Esophagus muscularis mucosa (tissue), 4 donors: ENCODE results near the gene CROCC2. TPM values are rescaled to one million over a fixed set of nuclear protein-coding genes. Genes with fewer than 3 reads are reported as not detected.

ENCODE experiments used
- DNase-seq: peaks from one replicate; pipeline ENCODE4 v3.0.0-alpha.2; 2017; ENCODE audit errors: extremely low spot score
- H3K27ac ChIP-seq, 4 donors: fragments of 200-600 bp; sonication (generic); replicated peaks in 1 of 4; 1 replicate in 3 of 4; 2 replicates in 1 of 4; pipeline ENCODE4 v1.5.1; 2016 to 2019; ENCODE audit warnings: mild to moderate bottlenecking in 1 of 4
- H3K27me3 ChIP-seq, 4 donors: fragments of 200-600 bp; sonication (generic); one replicate each; pipeline versions ENCODE4 v1.5.1 to v1.6.0; 2016 to 2019
- H3K36me3 ChIP-seq, 4 donors: fragments of 200-600 bp; sonication (generic); one replicate each; pipeline ENCODE4 v1.5.1; 2016 to 2019
- H3K4me1 ChIP-seq, 4 donors: fragments of 200-600 bp; sonication (generic); one replicate each; pipeline ENCODE4 v1.5.1; 2016 to 2019
- H3K4me3 ChIP-seq, 4 donors: fragments of 200-600 bp; sonication (generic); 1 replicate in 2 of 4; 2 replicates in 2 of 4; pipeline ENCODE4 v1.5.1; 2016 to 2019; ENCODE audit warnings: mild to moderate bottlenecking in 4 of 4, moderate library complexity in 1 of 4
- H3K9me3 ChIP-seq, 4 donors: fragments of 200-600 bp; sonication (generic); 1 replicate in 3 of 4; 2 replicates in 1 of 4; pipeline ENCODE4 v1.5.1; 2016 to 2019
- EP300 ChIP-seq: sonication (generic); formaldehyde crosslinking; IDR thresholded peaks from one replicate; pipeline ENCODE4 v1.6.1; 2017; ENCODE audit warnings: antibody characterized with exemption
- POLR2A ChIP-seq: fragments of 450-650 bp; IDR thresholded peaks from one replicate; pipeline ENCODE4 v1.6.1; 2017; ENCODE audit warnings: antibody characterized with exemption, moderate library complexity, mild to moderate bottlenecking, low read depth
- POLR2AphosphoS5 ChIP-seq, 2 donors: sonication (generic); formaldehyde crosslinking; IDR thresholded peaks; one replicate each; pipeline ENCODE4 v1.6.1; 2017; ENCODE audit warnings: antibody characterized with exemption in 2 of 2
- WGBS: methylation state at CpG from one replicate; pipeline ENCODE4 v1.1.5; 2018; 5-methylcytosine and 5-hydroxymethylcytosine counted together
- intact Hi-C: fragments of 100-400 bp; cut with DNase I; formaldehyde crosslinking; loops from one replicate; pipeline ENCODE4 v1.15.1; 2023
- total RNA-seq, 4 donors: library from RNA; depleted of rRNA; stranded (reverse); fragments of >200 nt; gene quantifications; one replicate each; pipeline versions ENCODE4 v1.1.0 to v1.2.1, GENCODE V29; 2016
- TF ChIP-seq, protein P1 (sequence below), 3 experiments: fragments of 200-600 bp in 2 of 3; fragments of 450-650 bp in 1 of 3; sonication (generic) in 2 of 3; IDR thresholded peaks; one replicate each; pipeline ENCODE4 v1.5.1; 2017 to 2019; ENCODE audit warnings: antibody characterized with exemption in 3 of 3, mild to moderate bottlenecking in 2 of 3, moderate library complexity in 1 of 3

CROCC2 gene
- total RNA-seq, 4 donors from 2014 or later = not detected

DNA sequence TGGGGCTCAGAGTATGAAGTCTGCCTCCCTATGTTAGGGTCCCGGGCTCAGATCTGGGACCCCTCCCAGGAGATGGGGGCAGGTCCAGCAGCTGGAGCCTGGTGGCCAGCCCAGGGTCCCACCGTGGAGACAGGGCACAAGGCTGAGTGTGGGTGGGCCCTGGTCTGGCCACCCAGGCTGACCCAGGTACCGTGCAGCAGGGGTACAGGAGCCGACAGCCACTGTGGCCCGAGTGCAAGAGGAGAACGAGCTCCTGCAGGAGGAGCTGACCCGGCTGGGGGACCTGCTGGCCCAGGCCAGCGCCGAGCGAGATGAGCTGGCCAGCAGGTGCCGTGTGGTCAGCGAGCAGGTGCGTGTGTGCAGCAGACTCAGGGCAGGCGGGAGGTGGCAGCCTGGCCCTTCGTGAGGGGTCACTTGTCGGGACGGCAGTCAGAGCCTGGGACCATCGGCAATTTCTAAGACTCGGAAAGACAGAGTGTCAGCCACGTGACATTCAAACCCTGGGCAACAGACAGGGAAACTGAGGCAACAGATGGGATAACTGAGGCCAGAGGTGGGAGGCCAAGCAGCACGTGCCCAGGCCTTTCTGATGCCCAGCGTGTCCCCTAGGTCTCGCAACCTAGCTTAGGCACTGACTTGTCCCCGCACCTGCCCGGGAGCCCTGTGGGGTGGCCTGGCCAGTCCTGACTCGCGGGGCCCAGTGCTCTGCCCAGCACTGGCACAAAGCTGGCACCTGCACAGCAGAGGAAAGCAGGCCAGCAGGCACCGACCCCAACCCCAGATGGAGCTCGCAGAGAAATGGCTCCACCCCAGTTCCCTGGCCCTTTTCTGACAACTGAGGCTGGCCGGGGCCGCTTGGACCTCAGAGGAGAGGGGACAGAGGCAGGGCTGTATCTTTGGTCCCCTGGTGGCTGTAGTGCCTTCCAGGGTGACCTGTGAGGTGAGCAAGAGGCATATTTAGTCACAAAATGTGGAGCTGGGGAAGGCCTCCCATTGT lies 13.9 kb downstream of the CROCC2 start:
- Histone ChIP-seq H3K4me3 (no peak overlapping the region), H3K27me3 (peaks cover 0 to 49% (median 3%) of the 10 kb centered on the region in 4 donors), H3K36me3 (no peaks in the 10 kb centered on the region), H3K4me1 (peaks cover 13 to 33% (median 20%) of the 10 kb centered on the region in 4 donors), H3K9me3 (no peaks in the 10 kb centered on the region), H3K27ac (no peak overlapping the region)
- WGBS = 87% methylated on average over 26 of the region's 31 CpGs
- no peak for DNase-seq
- intact Hi-C loops = no loop called here
- TF ChIP-seq POLR2A (no peak), EP300 (no peak), POLR2AphosphoS5 (IDR thresholded peaks at IDR 0.05) (no peak)

GRCh38 chr2:240920783-240921231 lies 14.7 kb downstream of the CROCC2 start:
- no peak for DNase-seq
- TF ChIP-seq POLR2A (no peak), POLR2AphosphoS5 (IDR thresholded peaks at IDR 0.05) (no peak), EP300 (no peak)
- TF ChIP-seq, protein P1, sequence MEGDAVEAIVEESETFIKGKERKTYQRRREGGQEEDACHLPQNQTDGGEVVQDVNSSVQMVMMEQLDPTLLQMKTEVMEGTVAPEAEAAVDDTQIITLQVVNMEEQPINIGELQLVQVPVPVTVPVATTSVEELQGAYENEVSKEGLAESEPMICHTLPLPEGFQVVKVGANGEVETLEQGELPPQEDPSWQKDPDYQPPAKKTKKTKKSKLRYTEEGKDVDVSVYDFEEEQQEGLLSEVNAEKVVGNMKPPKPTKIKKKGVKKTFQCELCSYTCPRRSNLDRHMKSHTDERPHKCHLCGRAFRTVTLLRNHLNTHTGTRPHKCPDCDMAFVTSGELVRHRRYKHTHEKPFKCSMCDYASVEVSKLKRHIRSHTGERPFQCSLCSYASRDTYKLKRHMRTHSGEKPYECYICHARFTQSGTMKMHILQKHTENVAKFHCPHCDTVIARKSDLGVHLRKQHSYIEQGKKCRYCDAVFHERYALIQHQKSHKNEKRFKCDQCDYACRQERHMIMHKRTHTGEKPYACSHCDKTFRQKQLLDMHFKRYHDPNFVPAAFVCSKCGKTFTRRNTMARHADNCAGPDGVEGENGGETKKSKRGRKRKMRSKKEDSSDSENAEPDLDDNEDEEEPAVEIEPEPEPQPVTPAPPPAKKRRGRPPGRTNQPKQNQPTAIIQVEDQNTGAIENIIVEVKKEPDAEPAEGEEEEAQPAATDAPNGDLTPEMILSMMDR (IDR thresholded peaks at IDR 0.05) = no peak
- WGBS = 79% methylated on average over 4 of the region's 4 CpGs
- H3K27me3 ChIP-seq = peaks cover 0 to 42% (median 0%) of the 10 kb centered on the region in 4 donors
- H3K27ac ChIP-seq = no peak overlapping the region
- no peaks in the 10 kb centered on the region for H3K9me3 ChIP-seq
- intact Hi-C loops = no loop called here
- peaks cover 10 to 27% (median 13%) of the 10 kb centered on the region in 4 donors for H3K4me1 ChIP-seq
- H3K36me3 ChIP-seq = no peaks in the 10 kb centered on the region
- H3K4me3 ChIP-seq = no peak overlapping the region

DNA sequence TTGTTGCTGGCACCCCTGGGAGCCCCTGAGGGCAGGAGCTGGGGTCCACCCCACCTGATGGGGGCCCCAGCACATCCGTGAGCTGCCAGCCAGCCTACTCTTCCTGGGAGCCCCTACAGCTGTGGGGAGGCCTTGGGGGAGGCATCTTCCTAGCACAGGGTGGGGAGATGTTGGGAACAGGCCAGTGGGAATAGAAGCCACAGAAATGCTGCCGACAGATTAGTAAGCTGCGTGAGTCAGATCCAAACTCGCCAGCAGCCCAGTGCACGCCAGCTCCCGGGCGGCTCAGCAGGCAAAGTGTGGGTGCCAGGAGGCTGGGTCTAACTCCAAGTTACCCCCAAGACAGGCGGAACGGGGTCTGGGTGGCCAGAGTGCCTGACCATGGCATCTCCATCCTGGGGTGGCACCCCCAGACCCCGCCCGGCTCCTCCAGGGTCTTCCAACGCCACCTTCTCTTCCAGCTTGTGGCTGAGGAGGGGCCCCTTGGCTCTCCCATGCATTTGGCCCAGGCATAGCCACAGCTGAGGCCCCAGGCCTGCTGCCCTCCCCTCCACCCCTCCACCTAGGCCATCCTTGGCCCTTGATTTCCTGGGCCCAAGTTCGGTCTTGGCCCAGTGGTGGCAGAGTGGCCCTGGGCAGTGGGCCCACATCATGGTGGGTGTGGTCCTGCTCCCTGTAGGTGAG lies 15.3 kb downstream of the CROCC2 start:
- H3K27me3 ChIP-seq = peaks cover 0 to 35% (median 0%) of the 10 kb centered on the region in 4 donors

DNA sequence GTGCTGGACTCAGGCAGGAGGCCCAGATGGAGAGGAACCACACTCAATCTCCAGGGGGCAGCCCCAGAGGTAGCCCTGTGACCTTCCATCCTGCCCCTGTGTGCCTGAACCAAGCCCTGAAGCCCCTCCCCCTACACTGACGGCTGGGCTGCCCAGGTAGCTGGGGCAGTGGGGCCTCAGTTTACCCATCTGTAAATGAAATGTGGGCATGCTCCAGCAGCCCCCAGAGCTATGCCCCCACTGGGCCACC lies 15.8 kb downstream of the CROCC2 start:
- DNase-seq = no peak
- intact Hi-C loops = no loop called here
- no peak overlapping the region for H3K27ac ChIP-seq
- H3K4me3 ChIP-seq = no peak overlapping the region
- WGBS = no CpG with 5 or more reads among the region's 1 CpG
- peaks cover 0 to 31% (median 0%) of the 10 kb centered on the region in 4 donors for H3K27me3 ChIP-seq
- no peaks in the 10 kb centered on the region for H3K9me3 ChIP-seq
- H3K36me3 ChIP-seq = no peaks in the 10 kb centered on the region
- TF ChIP-seq POLR2AphosphoS5 (IDR thresholded peaks at IDR 0.05) = no peak
- no peak for TF ChIP-seq EP300
- TF ChIP-seq POLR2A = no peak
- TF ChIP-seq, protein P1 (IDR thresholded peaks at IDR 0.05) = no peak
- peaks cover 3 to 22% (median 10%) of the 10 kb centered on the region in 4 donors for H3K4me1 ChIP-seq

More for the DNA sequence above, 15.3 kb downstream of the CROCC2 start:
- Histone ChIP-seq H3K36me3 (no peaks in the 10 kb centered on the region), H3K9me3 (no peaks in the 10 kb centered on the region), H3K4me3 (no peak overlapping the region), H3K27ac (no peak overlapping the region), H3K4me1 (peaks cover 7 to 22% (median 11%) of the 10 kb centered on the region in 4 donors)
- intact Hi-C loops = no loop called here
- TF ChIP-seq POLR2A (no peak), EP300 (no peak), POLR2AphosphoS5 (IDR thresholded peaks at IDR 0.05) (no peak)
- TF ChIP-seq, protein P1 (IDR thresholded peaks at IDR 0.05) = no peak
- 93% methylated on average over 3 of the region's 13 CpGs for WGBS
- DNase-seq = no peak
